MM.1S (cell line): ENCODE results near the gene MISP3.
"Not testable (repeated sequence)": the region's sequence is repeated elsewhere in the genome, so short reads cannot be mapped to it uniquely, and the experiment has no call there.

Experiments
- EZH2 ChIP-seq: fragments of 300-600 bp; sonication (generic); optimal IDR thresholded peaks from 2 replicates; pipeline ENCODE3; 2017; ENCODE audit warnings: low read depth, mild to moderate bottlenecking, antibody characterized with exemption, low read length, mixed read lengths
- EZH2phosphoT487 ChIP-seq: fragments of 300-600 bp; sonication (generic); IDR thresholded peaks from 2 replicates; pipeline ENCODE4 v1.6.1; 2018; ENCODE audit warnings: antibody characterized with exemption, low read length
- TF ChIP-seq, protein P1 (sequence below): fragments of 300-600 bp; sonication (generic); IDR thresholded peaks from 2 replicates; pipeline ENCODE4 v1.5.1; 2016; ENCODE audit warnings: antibody characterized with exemption, low read length, mixed read lengths

DNA sequence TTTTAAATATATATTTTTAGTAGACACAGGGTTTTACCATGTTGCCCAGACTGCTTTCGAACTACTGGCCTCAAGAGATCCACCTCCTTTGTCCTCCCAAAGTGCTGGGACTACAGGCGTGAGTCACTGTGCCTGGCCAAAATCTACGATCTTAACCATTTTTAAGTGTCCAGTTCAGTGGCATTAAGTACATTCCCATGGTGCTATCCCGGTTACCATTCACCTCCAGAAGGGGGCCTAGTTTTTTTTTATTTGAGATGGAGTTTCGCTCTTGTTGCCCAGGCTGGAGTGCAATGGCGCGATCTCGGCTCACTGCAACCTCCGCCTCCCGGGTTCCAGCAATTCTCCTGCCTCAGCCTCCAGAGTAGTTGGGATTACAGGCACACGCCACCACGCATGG lies 37.4 kb upstream of the MISP3 start:
- TF ChIP-seq, protein P1, sequence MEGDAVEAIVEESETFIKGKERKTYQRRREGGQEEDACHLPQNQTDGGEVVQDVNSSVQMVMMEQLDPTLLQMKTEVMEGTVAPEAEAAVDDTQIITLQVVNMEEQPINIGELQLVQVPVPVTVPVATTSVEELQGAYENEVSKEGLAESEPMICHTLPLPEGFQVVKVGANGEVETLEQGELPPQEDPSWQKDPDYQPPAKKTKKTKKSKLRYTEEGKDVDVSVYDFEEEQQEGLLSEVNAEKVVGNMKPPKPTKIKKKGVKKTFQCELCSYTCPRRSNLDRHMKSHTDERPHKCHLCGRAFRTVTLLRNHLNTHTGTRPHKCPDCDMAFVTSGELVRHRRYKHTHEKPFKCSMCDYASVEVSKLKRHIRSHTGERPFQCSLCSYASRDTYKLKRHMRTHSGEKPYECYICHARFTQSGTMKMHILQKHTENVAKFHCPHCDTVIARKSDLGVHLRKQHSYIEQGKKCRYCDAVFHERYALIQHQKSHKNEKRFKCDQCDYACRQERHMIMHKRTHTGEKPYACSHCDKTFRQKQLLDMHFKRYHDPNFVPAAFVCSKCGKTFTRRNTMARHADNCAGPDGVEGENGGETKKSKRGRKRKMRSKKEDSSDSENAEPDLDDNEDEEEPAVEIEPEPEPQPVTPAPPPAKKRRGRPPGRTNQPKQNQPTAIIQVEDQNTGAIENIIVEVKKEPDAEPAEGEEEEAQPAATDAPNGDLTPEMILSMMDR: not testable (repeated sequence)
- TF ChIP-seq EZH2phosphoT487, EZH2: not testable (repeated sequence)
